ENCODE data around the gene GAS2L2.

The GAS2L2 gene

DNA sequence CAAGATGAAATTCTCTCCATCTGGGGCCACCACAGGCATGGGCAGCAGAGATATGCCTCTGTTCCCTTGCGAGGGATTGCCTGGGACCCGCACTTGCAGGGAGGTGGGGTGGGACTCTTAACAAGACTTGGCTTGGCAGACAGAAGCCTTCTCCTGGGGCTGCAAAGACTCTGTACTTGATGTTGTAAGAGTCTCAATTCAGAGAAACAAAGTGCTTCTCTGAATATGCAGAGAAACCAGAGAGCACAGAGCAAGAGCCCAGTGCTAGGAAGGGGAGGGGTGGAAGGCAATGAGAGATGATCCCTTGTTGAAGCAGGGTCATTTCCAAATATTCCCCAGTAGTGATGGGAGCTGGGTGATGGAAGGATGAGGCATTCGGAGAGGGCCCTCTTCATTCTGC is 40.2 kb upstream of the GAS2L2 start:
- H3K4me1 ChIP-seq (ENCODE audit: control insufficient read depth, insufficient read depth, low read depth, low read length): peaks cover 13% of the 10 kb centered on the region
- no peak overlapping the region for H3K14ac ChIP-seq (ENCODE audit: low read length in 2 of 2)
- no peak overlapping the region for H3K4me2 ChIP-seq (ENCODE audit: low read length, poor library complexity, severe bottlenecking)
- no peak overlapping the region for H4K8ac ChIP-seq (ENCODE audit: low read length)
- no peak overlapping the region for H3K27ac ChIP-seq (ENCODE audit: low read length, poor library complexity, severe bottlenecking)
- peaks cover 65 to 80% of the 10 kb centered on the region in 2 experiments for H3K27me3 ChIP-seq (ENCODE audit: control insufficient read depth in 1 of 2, insufficient read depth in 1 of 2, low read length in 2 of 2)
- no peak overlapping the region for H3K4me3 ChIP-seq (ENCODE audit: insufficient read depth in 1 of 2, low read depth in 1 of 2, low read length in 2 of 2)
- no peak overlapping the region for H2AFZ ChIP-seq (ENCODE audit: low read depth, low read length)
- peak overlapping the region; percentile 60 for H2BK15ac ChIP-seq (ENCODE audit: low read depth, poor library complexity, severe bottlenecking)
- H2AK5ac ChIP-seq (ENCODE audit: low read length, severe bottlenecking): no peak overlapping the region
- H3K36me3 ChIP-seq (ENCODE audit: control insufficient read depth in 1 of 2, insufficient read depth in 2 of 2, low read depth in 1 of 2, low read length in 2 of 2): no peaks in the 10 kb centered on the region
- WGBS: 76% methylated on average over 3 of the region's 3 CpGs
- no peak overlapping the region for H3K18ac ChIP-seq (ENCODE audit: low read depth in 1 of 2, low read length in 2 of 2)
- no peak overlapping the region for H4K91ac ChIP-seq (ENCODE audit: low read length)
- H3K23ac ChIP-seq (ENCODE audit: low read length in 2 of 2): no peak overlapping the region
- no peak for DNase-seq
- H2BK120ac ChIP-seq (ENCODE audit: low read depth, low read length): no peak overlapping the region
- H2BK12ac ChIP-seq (ENCODE audit: low read length in 2 of 2): peak overlapping the region in 1 of 2 experiments; percentile 24
- no peak overlapping the region for H2BK5ac ChIP-seq (ENCODE audit: low read depth, low read length, poor library complexity, severe bottlenecking)
- H3K79me1 ChIP-seq (replicated peaks; ENCODE audit: low read length, poor library complexity, severe bottlenecking): no peaks in the 10 kb centered on the region
- H3K9ac ChIP-seq (ENCODE audit: low read length): no peak overlapping the region
- no peak overlapping the region for H3K4ac ChIP-seq (ENCODE audit: low read depth in 1 of 2, low read length in 2 of 2)
- no peaks in the 10 kb centered on the region for H3K9me3 ChIP-seq (ENCODE audit: control insufficient read depth, low read length)

DNA sequence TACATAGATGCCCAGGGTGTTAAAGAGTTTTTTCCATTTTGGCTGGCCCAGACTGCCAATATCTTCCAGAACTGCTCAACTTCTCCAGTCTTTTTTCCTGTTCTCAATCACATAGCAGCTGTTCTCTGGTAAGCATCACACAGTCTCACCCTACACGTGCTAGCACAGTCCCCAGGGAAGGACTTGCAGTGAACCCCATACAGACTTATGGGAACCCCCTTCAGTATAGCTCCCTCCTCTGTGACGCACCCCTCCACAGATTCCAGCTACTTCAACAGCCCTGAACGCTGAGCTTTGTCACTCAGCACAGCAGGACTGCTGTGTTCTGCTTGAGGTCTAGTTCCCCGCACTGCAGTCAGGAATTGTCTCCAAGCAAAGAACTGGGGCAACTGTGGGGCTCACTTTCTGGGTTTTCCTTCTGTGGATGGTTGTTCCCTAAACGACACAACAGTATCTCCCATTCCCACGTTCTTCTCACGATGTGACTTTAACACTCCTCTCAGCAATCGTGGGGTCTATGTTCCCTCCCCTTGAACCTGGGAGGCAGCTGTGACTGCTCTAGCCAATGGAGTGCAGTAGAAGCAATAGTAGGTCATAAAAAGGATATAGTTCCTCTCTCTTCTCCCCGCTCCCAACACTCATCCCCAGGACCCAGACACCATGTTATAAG is 38.8 kb upstream of the GAS2L2 start:
- Histone ChIP-seq H3K4me2 (ENCODE audit: low read length, poor library complexity, severe bottlenecking) (no peak overlapping the region), H3K27ac (ENCODE audit: low read length, poor library complexity, severe bottlenecking) (no peak overlapping the region), H2BK12ac (ENCODE audit: low read length in 2 of 2) (no peak overlapping the region), H4K8ac (ENCODE audit: low read length) (no peak overlapping the region), H3K36me3 (ENCODE audit: control insufficient read depth in 1 of 2, insufficient read depth in 2 of 2, low read depth in 1 of 2, low read length in 2 of 2) (no peaks in the 10 kb centered on the region), H2BK120ac (ENCODE audit: low read depth, low read length) (no peak overlapping the region), H4K91ac (ENCODE audit: low read length) (no peak overlapping the region), H2BK5ac (ENCODE audit: low read depth, low read length, poor library complexity, severe bottlenecking) (no peak overlapping the region), H3K27me3 (ENCODE audit: control insufficient read depth in 1 of 2, insufficient read depth in 1 of 2, low read length in 2 of 2) (peaks cover 51 to 66% of the 10 kb centered on the region in 2 experiments), H3K9ac (ENCODE audit: low read length) (no peak overlapping the region), H3K18ac (ENCODE audit: low read depth in 1 of 2, low read length in 2 of 2) (peak overlapping the region in 1 of 2 experiments; percentile 30), H2AFZ (ENCODE audit: low read depth, low read length) (no peak overlapping the region), H3K9me3 (ENCODE audit: control insufficient read depth, low read length) (no peaks in the 10 kb centered on the region), H3K79me1 (replicated peaks; ENCODE audit: low read length, poor library complexity, severe bottlenecking) (no peaks in the 10 kb centered on the region), H2BK15ac (ENCODE audit: low read depth, poor library complexity, severe bottlenecking) (no peak overlapping the region), H3K4me3 (ENCODE audit: insufficient read depth in 1 of 2, low read depth in 1 of 2, low read length in 2 of 2) (no peak overlapping the region), H3K14ac (ENCODE audit: low read length in 2 of 2) (no peak overlapping the region), H3K4me1 (ENCODE audit: control insufficient read depth, insufficient read depth, low read depth, low read length) (peaks cover 17% of the 10 kb centered on the region), H3K23ac (ENCODE audit: low read length in 2 of 2) (no peak overlapping the region), H3K4ac (ENCODE audit: low read depth in 1 of 2, low read length in 2 of 2) (peak overlapping the region in 1 of 2 experiments; percentile 11), H2AK5ac (ENCODE audit: low read length, severe bottlenecking) (no peak overlapping the region)
- no peak for DNase-seq
- WGBS: 58% methylated on average over 7 of the region's 9 CpGs

DNA sequence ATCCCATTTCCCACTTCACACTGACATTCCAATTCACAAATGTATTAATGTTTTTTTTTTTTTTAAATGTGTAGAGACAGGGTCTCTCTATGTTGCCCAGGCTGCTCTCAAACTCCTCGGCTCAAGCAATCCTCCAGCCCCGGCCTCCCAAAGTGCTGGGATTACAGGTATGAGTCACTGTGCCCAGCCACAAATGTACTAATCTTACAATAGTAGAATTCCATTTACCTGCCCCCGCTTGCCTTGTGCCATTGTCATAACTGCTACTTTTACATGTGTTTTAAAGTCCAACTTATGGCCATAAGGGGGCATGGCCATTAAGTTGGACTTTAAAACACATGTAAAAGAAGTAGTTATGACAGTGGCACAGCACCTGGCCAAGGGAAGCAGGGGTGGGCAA is 37.8 kb upstream of the GAS2L2 start:
- Histone ChIP-seq H2BK120ac (ENCODE audit: low read depth, low read length) (no peak overlapping the region), H3K36me3 (ENCODE audit: control insufficient read depth in 1 of 2, insufficient read depth in 2 of 2, low read depth in 1 of 2, low read length in 2 of 2) (no peaks in the 10 kb centered on the region), H3K79me1 (replicated peaks; ENCODE audit: low read length, poor library complexity, severe bottlenecking) (no peaks in the 10 kb centered on the region), H2AK5ac (ENCODE audit: low read length, severe bottlenecking) (no peak overlapping the region), H3K14ac (ENCODE audit: low read length in 2 of 2) (no peak overlapping the region), H4K91ac (ENCODE audit: low read length) (no peak overlapping the region), H2BK15ac (ENCODE audit: low read depth, poor library complexity, severe bottlenecking) (no peak overlapping the region), H3K9me3 (ENCODE audit: control insufficient read depth, low read length) (no peaks in the 10 kb centered on the region), H3K23ac (ENCODE audit: low read length in 2 of 2) (no peak overlapping the region), H4K8ac (ENCODE audit: low read length) (no peak overlapping the region), H2AFZ (ENCODE audit: low read depth, low read length) (no peak overlapping the region), H2BK12ac (ENCODE audit: low read length in 2 of 2) (peak overlapping the region in 1 of 2 experiments; percentile 52), H2BK5ac (ENCODE audit: low read depth, low read length, poor library complexity, severe bottlenecking) (no peak overlapping the region), H3K4me2 (ENCODE audit: low read length, poor library complexity, severe bottlenecking) (no peak overlapping the region), H3K4me3 (ENCODE audit: insufficient read depth in 1 of 2, low read depth in 1 of 2, low read length in 2 of 2) (no peak overlapping the region), H3K4me1 (ENCODE audit: control insufficient read depth, insufficient read depth, low read depth, low read length) (peaks cover 16% of the 10 kb centered on the region), H3K9ac (ENCODE audit: low read length) (no peak overlapping the region), H3K4ac (ENCODE audit: low read depth in 1 of 2, low read length in 2 of 2) (no peak overlapping the region), H3K18ac (ENCODE audit: low read depth in 1 of 2, low read length in 2 of 2) (no peak overlapping the region), H3K27me3 (ENCODE audit: control insufficient read depth in 1 of 2, insufficient read depth in 1 of 2, low read length in 2 of 2) (peaks cover 41 to 56% of the 10 kb centered on the region in 2 experiments), H3K27ac (ENCODE audit: low read length, poor library complexity, severe bottlenecking) (no peak overlapping the region)
- no peak for DNase-seq
- 60% methylated on average over 2 of the region's 3 CpGs for WGBS

DNA sequence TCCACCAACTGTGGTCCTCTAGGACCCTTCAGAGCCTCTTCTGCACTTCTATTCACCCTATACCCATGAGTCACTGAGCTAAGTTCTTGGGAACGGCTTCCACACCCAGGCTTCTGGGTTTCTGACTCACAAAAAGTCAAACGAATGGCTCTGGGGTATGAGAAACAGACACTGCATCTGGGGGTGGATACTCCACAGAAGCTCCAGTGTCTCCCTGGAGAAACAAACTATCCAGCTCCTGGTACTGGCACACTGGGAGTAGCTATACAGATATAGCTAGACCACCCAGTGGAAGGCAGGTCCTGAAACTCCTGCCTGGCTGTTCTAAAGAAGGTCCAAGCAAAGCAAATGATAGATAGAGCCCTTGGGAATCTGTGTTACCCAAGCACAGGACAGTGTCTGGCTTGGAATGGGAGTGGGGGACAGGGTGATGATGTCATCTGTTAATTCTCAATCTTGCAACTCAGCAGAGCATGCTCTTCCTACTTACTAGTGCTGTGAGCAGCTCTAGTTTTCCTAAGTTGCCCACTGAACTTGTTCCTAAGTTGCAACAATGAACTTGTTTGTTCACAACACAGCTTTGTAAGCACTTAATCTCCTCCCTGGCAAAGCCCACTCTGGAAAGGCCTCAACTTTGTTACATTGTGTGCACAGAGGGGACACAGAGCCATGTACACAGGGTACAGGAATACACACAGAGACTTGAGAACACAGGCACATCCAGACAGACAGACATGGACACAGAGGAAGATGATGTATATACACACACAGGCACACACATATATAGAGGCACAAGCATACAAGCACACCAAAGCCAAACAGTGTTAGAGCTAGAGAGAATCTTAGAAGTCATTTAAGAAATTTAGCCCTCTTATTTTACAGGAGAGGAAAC is 35.7 kb upstream of the GAS2L2 start:
- peak overlapping the region; percentile 48 to 86 for H3K4ac ChIP-seq (ENCODE audit: low read depth in 1 of 2, low read length in 2 of 2)
- H3K79me1 ChIP-seq (replicated peaks; ENCODE audit: low read length, poor library complexity, severe bottlenecking): no peaks in the 10 kb centered on the region
- H3K27me3 ChIP-seq (ENCODE audit: control insufficient read depth in 1 of 2, insufficient read depth in 1 of 2, low read length in 2 of 2): peaks cover 33 to 48% of the 10 kb centered on the region in 2 experiments
- 0% methylated on average over 2 of the region's 2 CpGs for WGBS
- peak; percentile 98 for DNase-seq
- H4K8ac ChIP-seq (ENCODE audit: low read length): peak overlapping the region; percentile 37
- H2BK12ac ChIP-seq (ENCODE audit: low read length in 2 of 2): peak overlapping the region; percentile 15 to 91
- no peak overlapping the region for H3K23ac ChIP-seq (ENCODE audit: low read length in 2 of 2)
- H3K4me3 ChIP-seq (ENCODE audit: insufficient read depth in 1 of 2, low read depth in 1 of 2, low read length in 2 of 2): peak overlapping the region in 1 of 2 experiments; percentile 51
- H3K18ac ChIP-seq (ENCODE audit: low read depth in 1 of 2, low read length in 2 of 2): peak overlapping the region; percentile 4 to 61
- peaks cover 4% of the 10 kb centered on the region for H3K4me1 ChIP-seq (ENCODE audit: control insufficient read depth, insufficient read depth, low read depth, low read length)
- peak overlapping the region; percentile 54 for H3K9ac ChIP-seq (ENCODE audit: low read length)
- no peak overlapping the region for H2AFZ ChIP-seq (ENCODE audit: low read depth, low read length)
- no peak overlapping the region for H2BK120ac ChIP-seq (ENCODE audit: low read depth, low read length)
- no peaks in the 10 kb centered on the region for H3K9me3 ChIP-seq (ENCODE audit: control insufficient read depth, low read length)
- H3K4me2 ChIP-seq (ENCODE audit: low read length, poor library complexity, severe bottlenecking): no peak overlapping the region
- peak overlapping the region; percentile 56 for H4K91ac ChIP-seq (ENCODE audit: low read length)
- H3K14ac ChIP-seq (ENCODE audit: low read length in 2 of 2): peak overlapping the region in 1 of 2 experiments; percentile 8
- no peak overlapping the region for H2AK5ac ChIP-seq (ENCODE audit: low read length, severe bottlenecking)
- H3K36me3 ChIP-seq (ENCODE audit: control insufficient read depth in 1 of 2, insufficient read depth in 2 of 2, low read depth in 1 of 2, low read length in 2 of 2): no peaks in the 10 kb centered on the region
- H3K27ac ChIP-seq (ENCODE audit: low read length, poor library complexity, severe bottlenecking): peak overlapping the region; percentile 62
- H2BK15ac ChIP-seq (ENCODE audit: low read depth, poor library complexity, severe bottlenecking): no peak overlapping the region
- H2BK5ac ChIP-seq (ENCODE audit: low read depth, low read length, poor library complexity, severe bottlenecking): no peak overlapping the region

All from mesenchymal stem cell (in vitro differentiated cells and primary cell).